ENCODE data around the gene APCDD1. TPM values are rescaled to one million over a fixed set of nuclear protein-coding genes. Genes with fewer than 3 reads are reported as not detected.

APCDD1 gene
- total RNA-seq, 1 donor from 2014 or later, result 4.4 TPM

DNA sequence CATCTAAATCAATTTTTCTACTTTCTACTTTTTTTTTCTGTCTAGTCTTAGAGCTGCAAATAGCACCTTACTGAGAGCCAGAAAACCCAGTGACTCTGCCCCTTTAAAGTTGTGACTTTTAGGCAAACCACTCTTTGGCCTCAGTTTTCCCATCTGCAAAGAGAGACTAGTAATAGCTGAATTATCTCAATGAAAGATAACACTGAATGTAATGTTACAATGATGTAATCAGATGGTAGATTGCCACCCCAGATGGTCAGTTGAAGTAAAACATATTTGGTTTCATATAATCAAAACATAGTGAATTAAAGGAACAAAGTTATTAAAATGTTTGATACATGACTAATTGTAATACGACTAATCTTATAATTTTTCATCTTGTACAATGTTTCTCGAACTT lies 5.0 kb upstream of the APCDD1 start:
- Mint-ChIP-seq H3K4me3 (ENCODE audit: unreplicated experiment) (no peak overlapping the region), H3K27ac (ENCODE audit: unreplicated experiment) (no peak overlapping the region), H3K4me1 (ENCODE audit: low read depth, unreplicated experiment) (peaks cover 5% of the 10 kb centered on the region), H3K27me3 (ENCODE audit: low read depth, unreplicated experiment) (peaks cover 7% of the 10 kb centered on the region), H3K36me3 (ENCODE audit: low read depth, unreplicated experiment) (no peaks in the 10 kb centered on the region), H3K9me3 (ENCODE audit: unreplicated experiment) (peaks cover 2% of the 10 kb centered on the region)
- Histone ChIP-seq H3K27ac (ENCODE audit: low read depth, low read length) (no peak overlapping the region), H4K20me1 (ENCODE audit: insufficient read depth, low read length) (no peaks in the 10 kb centered on the region), H3K36me3 (ENCODE audit: insufficient read depth, low read length) (no peaks in the 10 kb centered on the region), H2AFZ (ENCODE audit: low read depth, low read length) (no peak overlapping the region), H3K27me3 (ENCODE audit: insufficient read depth, low read length) (peaks cover 16% of the 10 kb centered on the region), H3K4me2 (ENCODE audit: low read length) (no peak overlapping the region), H3K9me3 (ENCODE audit: insufficient read depth, low read depth, low read length) (no peaks in the 10 kb centered on the region), H3K4me3 (ENCODE audit: insufficient read depth, low read depth, low read length) (no peak overlapping the region), H3K79me2 (ENCODE audit: insufficient read depth, low read length) (no peaks in the 10 kb centered on the region), H3K9ac (ENCODE audit: low read length) (no peak overlapping the region), H3K4me1 (ENCODE audit: insufficient read depth, low read length) (no peaks in the 10 kb centered on the region)
- peak; percentile 24 for DNase-seq (ENCODE audit: low read depth)
- no peak for FAIRE-seq
- no peak for TF ChIP-seq EZH2 (IDR thresholded peaks at IDR 0.05; ENCODE audit: insufficient read depth, low read length)
- TF ChIP-seq, protein P1, sequence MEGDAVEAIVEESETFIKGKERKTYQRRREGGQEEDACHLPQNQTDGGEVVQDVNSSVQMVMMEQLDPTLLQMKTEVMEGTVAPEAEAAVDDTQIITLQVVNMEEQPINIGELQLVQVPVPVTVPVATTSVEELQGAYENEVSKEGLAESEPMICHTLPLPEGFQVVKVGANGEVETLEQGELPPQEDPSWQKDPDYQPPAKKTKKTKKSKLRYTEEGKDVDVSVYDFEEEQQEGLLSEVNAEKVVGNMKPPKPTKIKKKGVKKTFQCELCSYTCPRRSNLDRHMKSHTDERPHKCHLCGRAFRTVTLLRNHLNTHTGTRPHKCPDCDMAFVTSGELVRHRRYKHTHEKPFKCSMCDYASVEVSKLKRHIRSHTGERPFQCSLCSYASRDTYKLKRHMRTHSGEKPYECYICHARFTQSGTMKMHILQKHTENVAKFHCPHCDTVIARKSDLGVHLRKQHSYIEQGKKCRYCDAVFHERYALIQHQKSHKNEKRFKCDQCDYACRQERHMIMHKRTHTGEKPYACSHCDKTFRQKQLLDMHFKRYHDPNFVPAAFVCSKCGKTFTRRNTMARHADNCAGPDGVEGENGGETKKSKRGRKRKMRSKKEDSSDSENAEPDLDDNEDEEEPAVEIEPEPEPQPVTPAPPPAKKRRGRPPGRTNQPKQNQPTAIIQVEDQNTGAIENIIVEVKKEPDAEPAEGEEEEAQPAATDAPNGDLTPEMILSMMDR (IDR thresholded peaks at IDR 0.05; ENCODE audit: insufficient read depth, low read depth, low read length), result no peak

- H3K9me3 ChIP-seq (ENCODE audit: insufficient read depth, low read depth, low read length), result no peaks in the 10 kb centered on the region
- H3K36me3 Mint-ChIP-seq (ENCODE audit: low read depth, unreplicated experiment), result no peaks in the 10 kb centered on the region
- peaks cover 22% of the 10 kb centered on the region for H3K27me3 ChIP-seq (ENCODE audit: insufficient read depth, low read length)
- H2AFZ ChIP-seq (ENCODE audit: low read depth, low read length), result no peak overlapping the region
- H3K4me3 Mint-ChIP-seq (ENCODE audit: unreplicated experiment), result no peak overlapping the region
- peaks cover 5% of the 10 kb centered on the region for H3K27me3 Mint-ChIP-seq (ENCODE audit: low read depth, unreplicated experiment)
- TF ChIP-seq, protein P1 (IDR thresholded peaks at IDR 0.05; ENCODE audit: insufficient read depth, low read depth, low read length), result no peak
- no peak for TF ChIP-seq EZH2 (IDR thresholded peaks at IDR 0.05; ENCODE audit: insufficient read depth, low read length)
- H3K27ac Mint-ChIP-seq (ENCODE audit: unreplicated experiment), result no peak overlapping the region
- peaks cover 2% of the 10 kb centered on the region for H3K9me3 Mint-ChIP-seq (ENCODE audit: unreplicated experiment)
- no peak for DNase-seq (ENCODE audit: low read depth)
- H3K9ac ChIP-seq (ENCODE audit: low read length), result no peak overlapping the region
- H3K4me1 Mint-ChIP-seq (ENCODE audit: low read depth, unreplicated experiment), result peaks cover 7% of the 10 kb centered on the region
- no peaks in the 10 kb centered on the region for H3K36me3 ChIP-seq (ENCODE audit: insufficient read depth, low read length)
- no peak overlapping the region for H3K4me2 ChIP-seq (ENCODE audit: low read length)
- no peaks in the 10 kb centered on the region for H4K20me1 ChIP-seq (ENCODE audit: insufficient read depth, low read length)
- H3K27ac ChIP-seq (ENCODE audit: low read depth, low read length), result no peak overlapping the region
- no peaks in the 10 kb centered on the region for H3K79me2 ChIP-seq (ENCODE audit: insufficient read depth, low read length)
- FAIRE-seq, result no peak
- H3K4me3 ChIP-seq (ENCODE audit: insufficient read depth, low read depth, low read length), result no peak overlapping the region
- H3K4me1 ChIP-seq (ENCODE audit: insufficient read depth, low read length), result no peaks in the 10 kb centered on the region
These were observed 3.4 kb upstream of the APCDD1 start for GRCh38 chr18:10450986-10451385.

GRCh38 chr18:10453261-10453805 lies 1.1 kb upstream of the APCDD1 start:
- no peak for FAIRE-seq
- H3K79me2 ChIP-seq (ENCODE audit: insufficient read depth, low read length), result no peaks in the 10 kb centered on the region
- H3K27ac Mint-ChIP-seq (ENCODE audit: unreplicated experiment), result no peak overlapping the region
- DNase-seq (ENCODE audit: low read depth), result no peak
- H3K9me3 Mint-ChIP-seq (ENCODE audit: unreplicated experiment), result peaks cover 2% of the 10 kb centered on the region
- peaks cover 15% of the 10 kb centered on the region for H3K4me1 Mint-ChIP-seq (ENCODE audit: low read depth, unreplicated experiment)
- H3K27me3 ChIP-seq (ENCODE audit: insufficient read depth, low read length), result peaks cover 32% of the 10 kb centered on the region
- peaks cover 8% of the 10 kb centered on the region for H3K27me3 Mint-ChIP-seq (ENCODE audit: low read depth, unreplicated experiment)
- no peaks in the 10 kb centered on the region for H3K9me3 ChIP-seq (ENCODE audit: insufficient read depth, low read depth, low read length)
- H3K4me3 Mint-ChIP-seq (ENCODE audit: unreplicated experiment), result no peak overlapping the region
- no peaks in the 10 kb centered on the region for H4K20me1 ChIP-seq (ENCODE audit: insufficient read depth, low read length)
- H3K36me3 Mint-ChIP-seq (ENCODE audit: low read depth, unreplicated experiment), result no peaks in the 10 kb centered on the region
- no peak overlapping the region for H3K9ac ChIP-seq (ENCODE audit: low read length)
- no peaks in the 10 kb centered on the region for H3K4me1 ChIP-seq (ENCODE audit: insufficient read depth, low read length)
- H3K27ac ChIP-seq (ENCODE audit: low read depth, low read length), result no peak overlapping the region
- no peaks in the 10 kb centered on the region for H3K36me3 ChIP-seq (ENCODE audit: insufficient read depth, low read length)
- no peak overlapping the region for H3K4me3 ChIP-seq (ENCODE audit: insufficient read depth, low read depth, low read length)
- TF ChIP-seq EZH2 (IDR thresholded peaks at IDR 0.05; ENCODE audit: insufficient read depth, low read length), result no peak
- TF ChIP-seq, protein P1 (IDR thresholded peaks at IDR 0.05; ENCODE audit: insufficient read depth, low read depth, low read length), result no peak
- peak overlapping the region; percentile 79 for H3K4me2 ChIP-seq (ENCODE audit: low read length)
- peak overlapping the region; percentile 45 for H2AFZ ChIP-seq (ENCODE audit: low read depth, low read length)

Data from astrocyte (in vitro differentiated cells and primary cell).